Measurements from ENCODE around the gene ARSK. TPM values are rescaled to one million over a fixed set of nuclear protein-coding genes. Genes with fewer than 3 reads are reported as not detected.

Gene ARSK
- total and polyA plus RNA-seq, 2 of the 4 experiments (the other 2 are of a cell fraction), result 15.1 to 22.0 TPM

GRCh38 chr5:95599252-95599651, 44.4 kb downstream of the ARSK start:
- dilution Hi-C loops (cut with HindIII; ENCODE audit: low sequenced_read_pairs, unreplicated experiment), result no loop called here

More at GRCh38 chr5:95599252-95599651, 44.4 kb downstream of the ARSK start:
- Histone ChIP-seq H3K9ac (ENCODE audit: low read depth, low read length) (no peak overlapping the region), H3K23ac (ENCODE audit: low read depth, low read length) (peak overlapping the region; percentile 54; the same call in 1 of the 2 replicates), H4K91ac (ENCODE audit: insufficient read depth, low read depth, low read length) (peak overlapping the region; percentile 67; the same call in 1 of the 2 replicates), H3K18ac (ENCODE audit: low read depth, low read length) (peak overlapping the region; percentile 15; the same call in 1 of the 2 replicates), H4K5ac (ENCODE audit: low read depth, low read length) (peak overlapping the region; percentile 69; the same call in 1 of the 2 replicates), H2BK15ac (ENCODE audit: low read depth, low read length) (peak overlapping the region; percentile 63; the same call in 1 of the 3 replicates), H2AFZ (replicated peaks; ENCODE audit: low read length, poor library complexity) (peak overlapping the region; percentile 53), H3K56ac (ENCODE audit: extremely low read depth, insufficient read depth, low read length) (no peak overlapping the region), H3K36me3 (ENCODE audit: control insufficient read depth, insufficient read depth, low read length) (peaks cover 2% of the 10 kb centered on the region; the same call in 1 of the 2 replicates), H3K9me1 (ENCODE audit: insufficient read depth, low read length) (peaks cover 8% of the 10 kb centered on the region), H4K20me1 (ENCODE audit: insufficient read depth, low read length) (no peaks in the 10 kb centered on the region), H3K4ac (ENCODE audit: low read depth, low read length) (peak overlapping the region; percentile 92), H2AK9ac (replicated peaks; ENCODE audit: low read depth, low read length, poor library complexity) (no peak overlapping the region), H3K4me3 (ENCODE audit: insufficient read depth, low read depth, low read length) (no peak overlapping the region), H2BK120ac (ENCODE audit: low read depth, low read length) (peak overlapping the region; percentile 83), H3K79me1 (ENCODE audit: low read depth in 1 of 2, low read length in 2 of 2) (peaks cover 16 to 25% of the 10 kb centered on the region in 2 experiments), H2AK5ac (ENCODE audit: low read depth, low read length) (peak overlapping the region; percentile 95; the same call in 1 of the 2 replicates), H2BK5ac (ENCODE audit: low read depth, low read length, poor library complexity, severe bottlenecking) (peak overlapping the region; percentile 48), H3K4me1 (ENCODE audit: control insufficient read depth, insufficient read depth, low read length) (peaks cover 3% of the 10 kb centered on the region; the same call in 1 of the 2 replicates), H3K27ac (ENCODE audit: insufficient read depth, low read length) (no peak overlapping the region), H3K9me3 (ENCODE audit: control insufficient read depth, insufficient read depth, low read length) (no peaks in the 10 kb centered on the region), H3K14ac (replicated peaks; ENCODE audit: low read depth, low read length) (peak overlapping the region; percentile 69), H2BK20ac (ENCODE audit: low read depth, low read length) (peak overlapping the region; percentile 66; the same call in 1 of the 2 replicates), H3K4me2 (ENCODE audit: low read depth, low read length) (no peak overlapping the region), H3K27me3 (ENCODE audit: control insufficient read depth, insufficient read depth, low read length) (no peaks in the 10 kb centered on the region), H4K8ac (ENCODE audit: low read depth in 2 of 2, low read length in 2 of 2) (peak overlapping the region in 1 of 2 experiments; percentile 89; a peak in 2 of 4 replicates)
- TF ChIP-seq CEBPB (IDR thresholded peaks at IDR 0.05; ENCODE audit: low read depth, low read length) (no peak), ELK1 (IDR thresholded peaks at IDR 0.05; ENCODE audit: borderline replicate concordance, low read depth, low read length) (no peak), BHLHE40 (IDR thresholded peaks at IDR 0.05; ENCODE audit: low read depth, low read length) (no peak), CTCF (conservative IDR thresholded peaks at IDR 0.05; ENCODE audit: low read depth, low read length) (no peak), CHD1 (IDR thresholded peaks at IDR 0.05; ENCODE audit: low read depth, low read length) (no peak), MAFK (IDR thresholded peaks at IDR 0.05; ENCODE audit: low read depth, low read length) (no peak), RAD21 (IDR thresholded peaks at IDR 0.05; ENCODE audit: low read length) (no peak), RCOR1 (IDR thresholded peaks at IDR 0.05; ENCODE audit: insufficient replicate concordance, low read length) (no peak), SMC3 (IDR thresholded peaks at IDR 0.05; ENCODE audit: low read depth, low read length) (no peak)
- DNase-seq (no peak), ATAC-seq (ENCODE audit: low read depth) (no peak)
- ChIA-PET POLR2A (ENCODE audit: unreplicated experiment) (no interaction called here), CTCF (no interaction called here)
- no TSS peak for BruUV-seq (replicated peaks)
- no CpG with 5 or more reads among the region's 1 CpG for WGBS, 2 experiments (ENCODE audit: extremely low coverage in 2 of 2, insufficient read length in 1 of 2)
- in situ Hi-C loops (cut with MboI; ENCODE audit: low sequenced_read_pairs), result no loop called here
- intact Hi-C loops (cut with micrococcal nuclease), result no loop called here
